ENCODE results near the gene MTFR2.

Gene MTFR2

DNA sequence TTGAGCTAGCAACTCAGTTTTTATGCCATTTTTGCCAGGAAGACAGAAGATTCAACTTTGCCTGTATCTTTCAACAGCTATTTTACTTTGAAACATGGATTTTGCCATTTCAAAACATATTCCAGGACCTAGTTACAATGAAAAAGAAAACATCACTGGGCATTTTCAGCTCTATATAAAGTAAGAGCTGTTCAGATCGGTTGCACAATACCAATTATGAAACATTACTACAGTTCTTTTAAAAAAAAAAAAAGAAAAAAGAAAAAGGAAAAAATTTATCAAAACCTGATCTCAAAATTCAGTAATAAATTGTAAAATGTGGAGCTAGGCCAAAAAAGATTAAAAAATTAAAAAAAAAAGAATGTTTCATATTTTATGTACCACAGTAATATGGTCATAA lies 24.0 kb upstream of the MTFR2 start:
- Histone ChIP-seq H3K9me3 (ENCODE audit: insufficient read depth, low read length) (no peaks in the 10 kb centered on the region), H3K9ac (ENCODE audit: low read length) (no peak overlapping the region), H3K4me3 (ENCODE audit: insufficient read depth, low read length, poor library complexity, severe bottlenecking) (no peak overlapping the region), H3K79me2 (ENCODE audit: insufficient read depth, low read length) (peaks cover 75% of the 10 kb centered on the region), H2AFZ (ENCODE audit: low read depth, low read length, severe bottlenecking) (no peak overlapping the region), H3F3A (ENCODE audit: insufficient read depth) (peaks cover 31% of the 10 kb centered on the region; the same call in 1 of the 2 replicates), H3K27ac (ENCODE audit: low read depth, low read length) (no peak overlapping the region), H4K20me1 (ENCODE audit: low read depth, low read length) (peaks cover 75% of the 10 kb centered on the region), H3K9me2 (replicated peaks; ENCODE audit: insufficient read depth, low read length) (no peaks in the 10 kb centered on the region), H3K4me2 (ENCODE audit: low read depth, low read length, poor library complexity, severe bottlenecking) (no peak overlapping the region), H3K36me3 (ENCODE audit: low read length) (peaks cover 87% of the 10 kb centered on the region), H3K27me3 (ENCODE audit: low read length) (no peaks in the 10 kb centered on the region)
- TF ChIP-seq EZH2phosphoT487 (conservative IDR thresholded peaks at IDR 0.05; ENCODE audit: low read length) (no peak), CTCF (IDR thresholded peaks at IDR 0.05; ENCODE audit: insufficient read depth, low read length, poor library complexity, severe bottlenecking) (no peak)

DNA sequence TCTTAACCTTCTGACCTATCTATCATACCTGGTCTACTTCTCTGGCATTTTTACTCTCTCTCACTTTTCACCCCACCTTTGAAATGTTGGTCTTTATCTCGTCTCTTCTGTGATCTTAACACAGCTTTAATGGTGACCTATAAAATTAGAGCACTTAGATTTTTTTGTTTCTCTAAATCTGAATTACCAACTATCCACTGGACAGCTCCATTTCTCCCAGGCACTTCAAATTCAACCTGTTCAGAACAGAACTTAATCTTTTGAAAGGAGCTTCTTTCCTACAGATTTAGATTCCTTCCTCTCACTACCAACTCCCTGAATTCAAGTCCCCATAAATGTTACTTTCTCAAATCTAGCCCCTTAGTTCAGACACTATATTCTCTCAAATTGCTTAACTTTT lies 15.0 kb upstream of the MTFR2 start:
- H3F3A ChIP-seq (ENCODE audit: insufficient read depth): peaks cover 7% of the 10 kb centered on the region; the same call in 1 of the 2 replicates
- TF ChIP-seq CTCF (IDR thresholded peaks at IDR 0.05; ENCODE audit: insufficient read depth, low read length, poor library complexity, severe bottlenecking): no peak
- TF ChIP-seq EZH2phosphoT487 (conservative IDR thresholded peaks at IDR 0.05; ENCODE audit: low read length): no peak
- no peaks in the 10 kb centered on the region for H3K9me2 ChIP-seq (replicated peaks; ENCODE audit: insufficient read depth, low read length)

DNA sequence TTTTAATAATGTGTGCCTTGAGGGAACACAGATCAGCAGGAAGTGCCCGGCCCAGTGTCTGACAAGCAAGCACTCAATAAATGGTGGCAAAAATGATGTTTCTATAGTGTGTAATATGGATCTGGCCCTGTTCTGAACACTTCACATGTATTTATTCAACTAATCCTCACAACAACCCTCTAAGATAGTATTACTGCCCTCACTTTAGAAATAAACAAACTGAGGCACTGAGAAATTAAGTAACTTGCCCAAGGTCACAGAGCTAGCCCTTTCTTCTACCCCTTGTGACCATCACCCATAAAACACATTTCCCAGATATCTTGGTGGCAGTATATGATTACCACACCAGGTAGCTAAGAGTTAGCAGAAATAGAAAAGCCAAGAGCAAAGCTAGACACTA lies 12.8 kb upstream of the MTFR2 start:
- Histone ChIP-seq H3K9me2 (replicated peaks; ENCODE audit: insufficient read depth, low read length) (no peaks in the 10 kb centered on the region), H3K79me2 (ENCODE audit: insufficient read depth, low read length) (peaks cover 49% of the 10 kb centered on the region), H3K4me3 (ENCODE audit: insufficient read depth, low read length, poor library complexity, severe bottlenecking) (no peak overlapping the region), H3K4me2 (ENCODE audit: low read depth, low read length, poor library complexity, severe bottlenecking) (no peak overlapping the region), H3K36me3 (ENCODE audit: low read length) (peaks cover 92% of the 10 kb centered on the region), H3K27ac (ENCODE audit: low read depth, low read length) (no peak overlapping the region), H3K9ac (ENCODE audit: low read length) (no peak overlapping the region), H4K20me1 (ENCODE audit: low read depth, low read length) (peaks cover 41% of the 10 kb centered on the region), H3K9me3 (ENCODE audit: insufficient read depth, low read length) (no peaks in the 10 kb centered on the region), H2AFZ (ENCODE audit: low read depth, low read length, severe bottlenecking) (no peak overlapping the region), H3K27me3 (ENCODE audit: low read length) (no peaks in the 10 kb centered on the region), H3F3A (ENCODE audit: insufficient read depth) (peaks cover 20% of the 10 kb centered on the region; the same call in 1 of the 2 replicates)
- TF ChIP-seq CTCF (IDR thresholded peaks at IDR 0.05; ENCODE audit: insufficient read depth, low read length, poor library complexity, severe bottlenecking) (no peak), EZH2phosphoT487 (conservative IDR thresholded peaks at IDR 0.05; ENCODE audit: low read length) (no peak)

More for the DNA sequence above, 15.0 kb upstream of the MTFR2 start:
- Histone ChIP-seq H3K4me3 (ENCODE audit: insufficient read depth, low read length, poor library complexity, severe bottlenecking) (no peak overlapping the region), H3K9ac (ENCODE audit: low read length) (no peak overlapping the region), H3K36me3 (ENCODE audit: low read length) (peaks cover 95% of the 10 kb centered on the region), H3K27me3 (ENCODE audit: low read length) (no peaks in the 10 kb centered on the region), H4K20me1 (ENCODE audit: low read depth, low read length) (peaks cover 53% of the 10 kb centered on the region), H3K27ac (ENCODE audit: low read depth, low read length) (no peak overlapping the region), H2AFZ (ENCODE audit: low read depth, low read length, severe bottlenecking) (no peak overlapping the region), H3K4me2 (ENCODE audit: low read depth, low read length, poor library complexity, severe bottlenecking) (no peak overlapping the region), H3K79me2 (ENCODE audit: insufficient read depth, low read length) (peaks cover 67% of the 10 kb centered on the region), H3K9me3 (ENCODE audit: insufficient read depth, low read length) (no peaks in the 10 kb centered on the region)
